ENCODE data around the gene SYP. TPM values are rescaled to one million over a fixed set of nuclear protein-coding genes. Genes with fewer than 3 reads are reported as not detected.

Gene SYP
- total RNA-seq, 4 donors from 2014 or later, result 0.30 to 1.6 (median 1.3) TPM; not detected in 1

- no peak for DNase-seq (ENCODE audit: low spot score in 2 of 2)
- H3K9me3 ChIP-seq, result no peaks in the 10 kb centered on the region
- no peak overlapping the region for H3K27ac ChIP-seq
- H3K4me1 ChIP-seq, result no peaks in the 10 kb centered on the region
- H3K4me3 ChIP-seq, result no peak overlapping the region
- TF ChIP-seq EP300 (IDR thresholded peaks at IDR 0.05) (no peak), CTCF (IDR thresholded peaks at IDR 0.05) (no peak), POLR2AphosphoS5 (IDR thresholded peaks at IDR 0.05) (no peak), POLR2A (IDR thresholded peaks at IDR 0.05) (no peak)
- WGBS, result 81% methylated on average over 2 of the region's 2 CpGs
- H3K27me3 ChIP-seq, result no peaks in the 10 kb centered on the region
- H3K36me3 ChIP-seq, result no peaks in the 10 kb centered on the region
These were observed 21.9 kb upstream of the SYP start for GRCh38 chrX:49221868-49222267.

GRCh38 chrX:49220100-49220499 is 20.1 kb upstream of the SYP start:
- no peak for TF ChIP-seq EP300 (IDR thresholded peaks at IDR 0.05)
- no peak for TF ChIP-seq POLR2A (IDR thresholded peaks at IDR 0.05)
- no peak for TF ChIP-seq CTCF (IDR thresholded peaks at IDR 0.05)
- no peak for TF ChIP-seq POLR2AphosphoS5 (IDR thresholded peaks at IDR 0.05)
- no peak for DNase-seq (ENCODE audit: low spot score in 2 of 2)
- Histone ChIP-seq H3K36me3 (no peaks in the 10 kb centered on the region), H3K27ac (no peak overlapping the region), H3K27me3 (no peaks in the 10 kb centered on the region), H3K9me3 (no peaks in the 10 kb centered on the region), H3K4me3 (no peak overlapping the region), H3K4me1 (no peaks in the 10 kb centered on the region)

GRCh38 chrX:49214996-49215526 is 15.1 kb upstream of the SYP start:
- Histone ChIP-seq H3K4me1 (no peaks in the 10 kb centered on the region), H3K27ac (no peak overlapping the region), H3K27me3 (no peaks in the 10 kb centered on the region), H3K36me3 (no peaks in the 10 kb centered on the region), H3K4me3 (no peak overlapping the region), H3K9me3 (no peaks in the 10 kb centered on the region)
- no peak for DNase-seq (ENCODE audit: low spot score in 2 of 2)
- TF ChIP-seq POLR2A (IDR thresholded peaks at IDR 0.05) (no peak), POLR2AphosphoS5 (IDR thresholded peaks at IDR 0.05) (no peak)
- 81% methylated on average over 14 of the region's 14 CpGs for whole genome bisulfite sequencing

GRCh38 chrX:49214416-49214815 is 14.4 kb upstream of the SYP start:
- Histone ChIP-seq H3K27me3 (peaks cover 4% of the 10 kb centered on the region), H3K9me3 (no peaks in the 10 kb centered on the region), H3K27ac (no peak overlapping the region), H3K36me3 (no peaks in the 10 kb centered on the region), H3K4me1 (no peaks in the 10 kb centered on the region), H3K4me3 (no peak overlapping the region)
- no peak for TF ChIP-seq EP300 (IDR thresholded peaks at IDR 0.05)
- WGBS, result 76% methylated on average over 2 of the region's 2 CpGs
- no peak for DNase-seq (ENCODE audit: low spot score in 2 of 2)

- H3K27me3 ChIP-seq, result peaks cover 4% of the 10 kb centered on the region
- WGBS, result 55% methylated on average over 1 of the region's 1 CpG
These were observed 12.9 kb upstream of the SYP start for GRCh38 chrX:49212861-49213260.

GRCh38 chrX:49212209-49212608 is 12.2 kb upstream of the SYP start:
- Histone ChIP-seq H3K36me3 (no peaks in the 10 kb centered on the region), H3K4me3 (no peak overlapping the region), H3K27ac (no peak overlapping the region), H3K4me1 (no peaks in the 10 kb centered on the region), H3K27me3 (peaks cover 4% of the 10 kb centered on the region), H3K9me3 (no peaks in the 10 kb centered on the region)
- WGBS, result 92% methylated on average over 2 of the region's 2 CpGs
- TF ChIP-seq POLR2AphosphoS5 (IDR thresholded peaks at IDR 0.05) (no peak), EP300 (IDR thresholded peaks at IDR 0.05) (no peak), CTCF (IDR thresholded peaks at IDR 0.05) (no peak), POLR2A (IDR thresholded peaks at IDR 0.05) (no peak)
- no peak for DNase-seq (ENCODE audit: low spot score in 2 of 2)

More at GRCh38 chrX:49212861-49213260, 12.9 kb upstream of the SYP start:
- H3K4me3 ChIP-seq, result no peak overlapping the region
- TF ChIP-seq POLR2AphosphoS5 (IDR thresholded peaks at IDR 0.05), result no peak
- no peak for TF ChIP-seq CTCF (IDR thresholded peaks at IDR 0.05)
- no peak for TF ChIP-seq EP300 (IDR thresholded peaks at IDR 0.05)
- no peak for TF ChIP-seq POLR2A (IDR thresholded peaks at IDR 0.05)
- no peak for DNase-seq (ENCODE audit: low spot score in 2 of 2)
- no peaks in the 10 kb centered on the region for H3K36me3 ChIP-seq
- no peak overlapping the region for H3K27ac ChIP-seq
- no peaks in the 10 kb centered on the region for H3K9me3 ChIP-seq
- no peaks in the 10 kb centered on the region for H3K4me1 ChIP-seq

Measured in suprapubic skin (tissue), 4 donors.